ENCODE results near the gene CNPY3.

CNPY3 gene

DNA sequence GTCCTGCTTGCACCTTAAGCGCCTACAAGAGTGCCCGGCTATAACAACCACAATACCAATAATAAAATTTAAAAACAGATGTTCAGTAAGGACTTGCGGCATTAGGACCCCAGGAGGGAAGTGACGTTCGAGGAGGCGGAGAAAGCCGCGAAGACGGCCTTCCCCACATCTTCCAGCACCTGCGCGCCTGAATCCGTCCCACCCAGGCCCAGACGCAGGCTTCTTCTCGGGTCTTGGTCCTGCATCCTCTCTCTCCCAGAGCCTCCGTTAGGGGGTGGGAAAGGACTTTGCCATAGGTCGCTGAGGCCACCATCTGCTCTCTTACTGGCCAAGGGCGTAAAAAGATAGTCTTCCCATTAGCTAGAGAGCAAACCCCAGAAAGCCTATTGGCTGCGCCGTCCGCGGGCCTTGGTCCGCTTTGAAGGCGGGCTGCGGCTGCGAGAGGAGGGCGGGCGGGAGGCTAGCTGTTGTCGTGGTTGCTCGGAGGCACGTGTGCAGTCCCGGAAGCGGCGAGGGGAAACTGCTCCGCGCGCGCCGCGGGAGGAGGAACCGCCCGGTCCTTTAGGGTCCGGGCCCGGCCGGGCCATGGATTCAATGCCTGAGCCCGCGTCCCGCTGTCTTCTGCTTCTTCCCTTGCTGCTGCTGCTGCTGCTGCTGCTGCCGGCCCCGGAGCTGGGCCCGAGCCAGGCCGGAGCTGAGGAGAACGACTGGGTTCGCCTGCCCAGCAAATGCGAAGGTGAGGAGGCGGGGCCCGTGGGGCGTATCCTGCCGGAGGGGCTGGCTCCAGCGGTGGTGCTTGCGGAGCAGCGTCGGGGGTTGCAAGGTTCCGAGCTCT is at the start of gene CNPY3 (continued):
- TF ChIP-seq ZNF223 (tag by site-specific recombination; IDR thresholded peaks at IDR 0.05) (no peak), ZBTB8A (tag by site-specific recombination; IDR thresholded peaks at IDR 0.05) (peak; percentile 70), OSR2 (tag by site-specific recombination; IDR thresholded peaks at IDR 0.05) (peak; percentile 49), ZNF555 (tag by site-specific recombination; conservative IDR thresholded peaks at IDR 0.05) (no peak), RBAK (tag by site-specific recombination; IDR thresholded peaks at IDR 0.05) (no peak), ZNF791 (tag by site-specific recombination; IDR thresholded peaks at IDR 0.05) (no peak), ZNF157 (tag by site-specific recombination; IDR thresholded peaks at IDR 0.05) (no peak), ZNF747 (tag by site-specific recombination; IDR thresholded peaks at IDR 0.05) (no peak), GLI4 (tag by site-specific recombination; IDR thresholded peaks at IDR 0.05) (0 out of 2 replicates have a peak, but pooled peaks have one; percentile 19), ZNF623 (tag by site-specific recombination; IDR thresholded peaks at IDR 0.05) (no peak), ZNF776 (tag by site-specific recombination; IDR thresholded peaks at IDR 0.05; ENCODE audit: borderline replicate concordance) (no peak), ZBTB7A (tag by site-specific recombination; IDR thresholded peaks at IDR 0.05; ENCODE audit: low read depth) (0 out of 2 replicates have a peak, but pooled peaks have one; percentile 7), ZNF169 (tag by site-specific recombination; IDR thresholded peaks at IDR 0.05) (no peak), REPIN1 (tag by site-specific recombination; IDR thresholded peaks at IDR 0.05; ENCODE audit: low read depth) (no peak), ZNF423 (tag by site-specific recombination; IDR thresholded peaks at IDR 0.05) (0 out of 2 replicates have a peak, but pooled peaks have one; percentile 17), SALL2 (tag by site-specific recombination; IDR thresholded peaks at IDR 0.05; ENCODE audit: borderline replicate concordance) (no peak), SP3 (tag by site-specific recombination; IDR thresholded peaks at IDR 0.05) (peak; percentile 95), MYNN (tag by site-specific recombination; IDR thresholded peaks at IDR 0.05; ENCODE audit: borderline replicate concordance) (no peak), ZBTB21 (tag by site-specific recombination; IDR thresholded peaks at IDR 0.05) (no peak), ZNF707 (tag by site-specific recombination; IDR thresholded peaks at IDR 0.05) (no peak), HOXC10 (CRISPR knock-in tag; IDR thresholded peaks at IDR 0.05) (no peak), ZNF248 (tag by site-specific recombination; IDR thresholded peaks at IDR 0.05) (no peak), KLF16 (tag by site-specific recombination; IDR thresholded peaks at IDR 0.05) (peak; percentile 98), ZNF571 (tag by site-specific recombination; IDR thresholded peaks at IDR 0.05) (no peak), ZNF280D (tag by site-specific recombination; IDR thresholded peaks at IDR 0.05) (no peak; the same call in 1 of the 2 replicates), ZNF621 (tag by site-specific recombination; IDR thresholded peaks at IDR 0.05) (no peak), FEZF1 (tag by site-specific recombination; IDR thresholded peaks at IDR 0.05) (no peak), ZNF112 (tag by site-specific recombination; IDR thresholded peaks at IDR 0.05) (no peak), ZEB2 (tag by site-specific recombination; IDR thresholded peaks at IDR 0.05) (peak; percentile 97), ZNF473 (tag by site-specific recombination; IDR thresholded peaks at IDR 0.05) (no peak)
- TF ChIP-seq, protein P1, sequence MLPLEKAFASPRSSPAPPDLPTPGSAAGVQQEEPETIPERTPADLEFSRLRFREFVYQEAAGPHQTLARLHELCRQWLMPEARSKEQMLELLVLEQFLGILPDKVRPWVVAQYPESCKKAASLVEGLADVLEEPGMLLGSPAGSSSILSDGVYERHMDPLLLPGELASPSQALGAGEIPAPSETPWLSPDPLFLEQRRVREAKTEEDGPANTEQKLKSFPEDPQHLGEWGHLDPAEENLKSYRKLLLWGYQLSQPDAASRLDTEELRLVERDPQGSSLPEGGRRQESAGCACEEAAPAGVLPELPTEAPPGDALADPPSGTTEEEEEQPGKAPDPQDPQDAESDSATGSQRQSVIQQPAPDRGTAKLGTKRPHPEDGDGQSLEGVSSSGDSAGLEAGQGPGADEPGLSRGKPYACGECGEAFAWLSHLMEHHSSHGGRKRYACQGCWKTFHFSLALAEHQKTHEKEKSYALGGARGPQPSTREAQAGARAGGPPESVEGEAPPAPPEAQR (tag by site-specific recombination; IDR thresholded peaks at IDR 0.05), result no peak
- TF ChIP-seq, protein P2, sequence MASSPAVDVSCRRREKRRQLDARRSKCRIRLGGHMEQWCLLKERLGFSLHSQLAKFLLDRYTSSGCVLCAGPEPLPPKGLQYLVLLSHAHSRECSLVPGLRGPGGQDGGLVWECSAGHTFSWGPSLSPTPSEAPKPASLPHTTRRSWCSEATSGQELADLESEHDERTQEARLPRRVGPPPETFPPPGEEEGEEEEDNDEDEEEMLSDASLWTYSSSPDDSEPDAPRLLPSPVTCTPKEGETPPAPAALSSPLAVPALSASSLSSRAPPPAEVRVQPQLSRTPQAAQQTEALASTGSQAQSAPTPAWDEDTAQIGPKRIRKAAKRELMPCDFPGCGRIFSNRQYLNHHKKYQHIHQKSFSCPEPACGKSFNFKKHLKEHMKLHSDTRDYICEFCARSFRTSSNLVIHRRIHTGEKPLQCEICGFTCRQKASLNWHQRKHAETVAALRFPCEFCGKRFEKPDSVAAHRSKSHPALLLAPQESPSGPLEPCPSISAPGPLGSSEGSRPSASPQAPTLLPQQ (tag by site-specific recombination; IDR thresholded peaks at IDR 0.05), result no peak; the same call in 1 of the 2 replicates
- TF ChIP-seq, protein P3, sequence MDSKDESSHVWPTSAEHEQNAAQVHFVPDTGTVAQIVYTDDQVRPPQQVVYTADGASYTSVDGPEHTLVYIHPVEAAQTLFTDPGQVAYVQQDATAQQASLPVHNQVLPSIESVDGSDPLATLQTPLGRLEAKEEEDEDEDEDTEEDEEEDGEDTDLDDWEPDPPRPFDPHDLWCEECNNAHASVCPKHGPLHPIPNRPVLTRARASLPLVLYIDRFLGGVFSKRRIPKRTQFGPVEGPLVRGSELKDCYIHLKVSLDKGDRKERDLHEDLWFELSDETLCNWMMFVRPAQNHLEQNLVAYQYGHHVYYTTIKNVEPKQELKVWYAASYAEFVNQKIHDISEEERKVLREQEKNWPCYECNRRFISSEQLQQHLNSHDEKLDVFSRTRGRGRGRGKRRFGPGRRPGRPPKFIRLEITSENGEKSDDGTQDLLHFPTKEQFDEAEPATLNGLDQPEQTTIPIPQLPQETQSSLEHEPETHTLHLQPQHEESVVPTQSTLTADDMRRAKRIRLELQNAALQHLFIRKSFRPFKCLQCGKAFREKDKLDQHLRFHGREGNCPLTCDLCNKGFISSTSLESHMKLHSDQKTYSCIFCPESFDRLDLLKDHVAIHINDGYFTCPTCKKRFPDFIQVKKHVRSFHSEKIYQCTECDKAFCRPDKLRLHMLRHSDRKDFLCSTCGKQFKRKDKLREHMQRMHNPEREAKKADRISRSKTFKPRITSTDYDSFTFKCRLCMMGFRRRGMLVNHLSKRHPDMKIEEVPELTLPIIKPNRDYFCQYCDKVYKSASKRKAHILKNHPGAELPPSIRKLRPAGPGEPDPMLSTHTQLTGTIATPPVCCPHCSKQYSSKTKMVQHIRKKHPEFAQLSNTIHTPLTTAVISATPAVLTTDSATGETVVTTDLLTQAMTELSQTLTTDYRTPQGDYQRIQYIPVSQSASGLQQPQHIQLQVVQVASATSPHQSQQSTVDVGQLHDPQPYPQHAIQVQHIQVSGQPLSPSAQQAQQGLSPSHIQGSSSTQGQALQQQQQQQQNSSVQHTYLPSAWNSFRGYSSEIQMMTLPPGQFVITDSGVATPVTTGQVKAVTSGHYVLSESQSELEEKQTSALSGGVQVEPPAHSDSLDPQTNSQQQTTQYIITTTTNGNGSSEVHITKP (tag by site-specific recombination; IDR thresholded peaks at IDR 0.05), result no peak
